Measurements from ENCODE around the gene ALPL.

- TF ChIP-seq, protein P1, sequence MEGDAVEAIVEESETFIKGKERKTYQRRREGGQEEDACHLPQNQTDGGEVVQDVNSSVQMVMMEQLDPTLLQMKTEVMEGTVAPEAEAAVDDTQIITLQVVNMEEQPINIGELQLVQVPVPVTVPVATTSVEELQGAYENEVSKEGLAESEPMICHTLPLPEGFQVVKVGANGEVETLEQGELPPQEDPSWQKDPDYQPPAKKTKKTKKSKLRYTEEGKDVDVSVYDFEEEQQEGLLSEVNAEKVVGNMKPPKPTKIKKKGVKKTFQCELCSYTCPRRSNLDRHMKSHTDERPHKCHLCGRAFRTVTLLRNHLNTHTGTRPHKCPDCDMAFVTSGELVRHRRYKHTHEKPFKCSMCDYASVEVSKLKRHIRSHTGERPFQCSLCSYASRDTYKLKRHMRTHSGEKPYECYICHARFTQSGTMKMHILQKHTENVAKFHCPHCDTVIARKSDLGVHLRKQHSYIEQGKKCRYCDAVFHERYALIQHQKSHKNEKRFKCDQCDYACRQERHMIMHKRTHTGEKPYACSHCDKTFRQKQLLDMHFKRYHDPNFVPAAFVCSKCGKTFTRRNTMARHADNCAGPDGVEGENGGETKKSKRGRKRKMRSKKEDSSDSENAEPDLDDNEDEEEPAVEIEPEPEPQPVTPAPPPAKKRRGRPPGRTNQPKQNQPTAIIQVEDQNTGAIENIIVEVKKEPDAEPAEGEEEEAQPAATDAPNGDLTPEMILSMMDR (IDR thresholded peaks at IDR 0.05) = no peak
- no peak for TF ChIP-seq POLR2A (IDR thresholded peaks at IDR 0.05)
Measured at GRCh38 chr1:21622466-21623315, 113.5 kb downstream of the ALPL start.

Data from breast epithelium (tissue), 3 donors.